CD4-positive, alpha-beta memory T cell (primary cell): ENCODE measurements around the gene ATP7A. TPM values are rescaled to one million over a fixed set of nuclear protein-coding genes. Genes with fewer than 3 reads are reported as not detected.
"Not testable (repeated sequence)": the region's sequence is repeated elsewhere in the genome, so short reads cannot be mapped to it uniquely, and the experiment has no call there.

Experiments used
- CTCF ChIA-PET: fragments of 350-600 bp; sonication (Branson Sonifier 250); formaldehyde crosslinking; loops from one replicate; lab custom pipeline; 2021; ENCODE audit warnings: inconsistent platforms; ENCODE audit not compliant: partially characterized antibody; lab: Charles Lee
- POLR2A ChIA-PET: fragments of 350-600 bp; sonication (Branson Sonifier 250); formaldehyde crosslinking; loops from one replicate; lab custom pipeline; 2021; ENCODE audit not compliant: partially characterized antibody; lab: Charles Lee
- DNase-seq, 5 donors: peaks; one replicate each; pipeline versions ENCODE4 v3.0.0 to v3.0.0-alpha.2; 2020 to 2022; ENCODE audit warnings: mixed read lengths in 1 of 5
- H3K27ac ChIP-seq: one replicate; pipeline ENCODE4 v1.7.0; 2013; ENCODE audit warnings: low read depth, low read length
- H3K27me3 ChIP-seq: 2 replicates; pipeline ENCODE4 v1.7.0; 2013; ENCODE audit warnings: mild to moderate bottlenecking, low read length, moderate library complexity; ENCODE audit not compliant: insufficient read depth
- H3K36me3 ChIP-seq: 2 replicates; pipeline ENCODE4 v1.7.0; 2013; ENCODE audit warnings: mild to moderate bottlenecking, low read length, moderate library complexity; ENCODE audit not compliant: insufficient read depth
- H3K4me1 ChIP-seq: 2 replicates; pipeline ENCODE4 v1.7.0; 2013; ENCODE audit warnings: mild to moderate bottlenecking, low read length, moderate library complexity; ENCODE audit not compliant: insufficient read depth
- H3K4me3 ChIP-seq, 2 donors: one replicate each; pipeline ENCODE4 v1.7.0; 2013; ENCODE audit warnings: low read length in 2 of 2, mild to moderate bottlenecking in 1 of 2
- H3K9me3 ChIP-seq, 2 donors: one replicate each; pipeline ENCODE4 v1.7.0; 2013; ENCODE audit warnings: low read length in 2 of 2, control low read depth in 1 of 2; ENCODE audit not compliant: control insufficient read depth in 1 of 2
- H3K27ac Mint-ChIP-seq, 7 donors: one replicate each; pipeline ENCODE4 v1.8.0; 2020 to 2021; ENCODE audit warnings: mixed read lengths in 7 of 7, mild to moderate bottlenecking in 6 of 7, inconsistent platforms in 3 of 7, moderate library complexity in 3 of 7
- H3K27me3 Mint-ChIP-seq, 2 donors: one replicate each; pipeline ENCODE4 v1.8.0; 2020 to 2021; ENCODE audit warnings: mixed read lengths in 2 of 2
- H3K36me3 Mint-ChIP-seq, 2 donors: one replicate each; pipeline ENCODE4 v1.8.0; 2020 to 2021; ENCODE audit warnings: mixed read lengths in 2 of 2, inconsistent platforms in 1 of 2, mild to moderate bottlenecking in 1 of 2
- H3K4me1 Mint-ChIP-seq, 4 donors: one replicate each; pipeline ENCODE4 v1.8.0; 2020 to 2021; ENCODE audit warnings: mixed read lengths in 4 of 4, mild to moderate bottlenecking in 1 of 4
- H3K4me3 Mint-ChIP-seq, 8 donors: one replicate each; pipeline ENCODE4 v1.8.0; 2020 to 2021; ENCODE audit warnings: mixed read lengths in 8 of 8, mild to moderate bottlenecking in 7 of 8, moderate library complexity in 6 of 8, inconsistent platforms in 3 of 8
- H3K9me3 Mint-ChIP-seq, 8 donors: one replicate each; pipeline ENCODE4 v1.8.0; 2020 to 2021; ENCODE audit warnings: mixed read lengths in 8 of 8, mild to moderate bottlenecking in 5 of 8, inconsistent platforms in 3 of 8, moderate library complexity in 1 of 8
- intact Hi-C: fragments of 100-400 bp; cut with micrococcal nuclease; formaldehyde crosslinking; loops from one replicate; pipeline ENCODE4 v1.15.1; 2023
- polyA plus RNA-seq, 2 donors: library from polyadenylated mRNA; unstranded; fragments of 300-500 nt; fragmentation: Illumina TruSeq; gene quantifications; one replicate each; pipeline ENCODE4 v1.2.3, GENCODE V29; 2021
- total RNA-seq, 2 experiments: library from RNA; stranded (reverse); gene quantifications; one replicate each; pipeline ENCODE4 v1.2.3, GENCODE V29; 2021

The ATP7A gene
- total and polyA plus RNA-seq, 4 experiments from 2014 or later, result 3.2 to 16.8 (median 10.9) TPM

DNA sequence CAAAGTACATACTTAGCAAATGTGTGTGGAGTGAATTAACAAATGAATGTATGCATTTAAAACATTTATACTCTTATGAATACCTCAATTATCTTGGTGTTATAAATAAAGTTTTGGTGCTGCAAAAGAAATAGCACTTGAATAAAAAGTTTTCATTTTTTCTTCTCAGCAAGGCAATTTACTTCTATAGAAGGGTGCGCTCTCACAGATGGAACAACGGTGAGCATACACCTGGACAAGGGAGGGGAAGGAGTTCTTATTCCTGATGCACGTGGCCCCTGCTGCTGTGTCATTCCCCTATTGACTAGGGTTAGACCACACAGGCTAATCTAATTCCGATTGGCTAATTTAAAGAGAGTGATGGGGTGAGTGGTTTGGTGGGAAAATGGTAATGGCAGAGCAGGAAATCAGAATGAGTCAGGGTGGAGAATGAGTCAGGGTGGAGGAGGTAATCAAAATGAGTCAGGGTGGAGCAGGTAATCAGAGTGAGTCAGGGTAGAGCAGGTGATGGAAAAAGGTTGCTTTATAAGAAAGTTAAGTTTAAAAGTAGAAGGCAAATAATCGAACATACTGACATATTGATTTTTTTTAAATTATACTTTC is 165.4 kb downstream of the ATP7A start:
- H3K36me3 ChIP-seq, result no peaks in the 10 kb centered on the region
- no peak overlapping the region for H3K27ac ChIP-seq
- Mint-ChIP-seq H3K36me3 (no peaks in the 10 kb centered on the region), H3K9me3 (peaks cover 0 to 30% (median 17%) of the 10 kb centered on the region in 8 donors), H3K27ac (peak overlapping the region in 1 of 7 donors; percentile 52), H3K4me3 (no peak overlapping the region), H3K27me3 (no peaks in the 10 kb centered on the region), H3K4me1 (peaks cover 0 to 3% (median 2%) of the 10 kb centered on the region in 4 donors)
- intact Hi-C loops, result no loop called here
- no peak overlapping the region for H3K4me3 ChIP-seq
- no peaks in the 10 kb centered on the region for H3K27me3 ChIP-seq
- ChIA-PET POLR2A (no interaction called here), CTCF (no interaction called here)
- no peaks in the 10 kb centered on the region for H3K9me3 ChIP-seq
- no peaks in the 10 kb centered on the region for H3K4me1 ChIP-seq
- no peak for DNase-seq

DNA sequence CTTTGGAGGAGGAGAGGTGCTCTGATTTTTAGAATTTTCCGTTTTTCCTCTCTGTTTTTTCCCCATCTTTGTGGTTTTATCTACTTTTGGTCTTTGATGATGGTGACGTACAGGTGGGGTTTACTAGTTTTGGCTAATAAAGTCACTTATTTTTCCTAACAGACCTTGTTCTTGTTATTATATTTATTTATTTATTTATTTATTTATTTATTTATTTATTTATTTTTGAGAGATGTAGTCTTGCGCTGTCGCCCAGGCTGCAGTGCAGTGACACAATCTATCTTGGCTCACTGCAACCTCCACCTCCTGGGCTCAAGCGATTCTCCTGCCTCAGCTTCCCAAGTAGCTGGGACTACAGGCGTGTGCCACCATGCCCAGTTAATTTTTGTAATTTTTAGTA is 170.9 kb downstream of the ATP7A start:
- H3K4me1 ChIP-seq, CTCF ChIA-PET, POLR2A ChIA-PET, DNase-seq, H3K27me3 Mint-ChIP-seq, H3K27ac ChIP-seq, H3K36me3 ChIP-seq, H3K4me3 ChIP-seq, H3K4me3 Mint-ChIP-seq, H3K27me3 ChIP-seq, H3K9me3 ChIP-seq, H3K4me1 Mint-ChIP-seq, H3K36me3 Mint-ChIP-seq, intact Hi-C loops: not testable (repeated sequence)
- peaks cover 0 to 13% (median 6%) of the 10 kb centered on the region in 8 donors for H3K9me3 Mint-ChIP-seq
- peak overlapping the region in 1 of 7 donors; percentile 68 for H3K27ac Mint-ChIP-seq

DNA sequence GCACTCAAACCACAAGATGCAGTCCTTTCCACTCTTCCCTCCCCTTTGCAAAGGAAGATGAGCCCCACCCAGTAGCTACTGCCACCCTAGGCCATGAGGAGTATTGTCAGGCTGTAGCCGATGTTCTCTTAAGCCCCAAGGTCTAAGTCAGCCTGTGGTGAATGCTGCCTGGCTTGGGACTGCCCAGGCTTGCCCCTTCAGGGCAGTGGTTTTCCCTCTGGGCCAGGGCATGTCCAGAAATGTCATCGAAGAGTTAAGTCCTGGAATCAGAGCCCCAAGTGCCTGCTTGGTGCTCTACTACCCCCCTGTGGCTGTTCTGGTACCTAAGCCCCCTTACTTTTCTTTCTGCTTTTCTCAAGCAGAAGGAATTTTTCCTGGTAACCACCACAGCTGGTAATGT is 181.8 kb downstream of the ATP7A start:
- DNase-seq, result no peak
- Histone ChIP-seq H3K36me3 (no peaks in the 10 kb centered on the region), H3K9me3 (no peaks in the 10 kb centered on the region), H3K4me3 (no peak overlapping the region), H3K4me1 (no peaks in the 10 kb centered on the region), H3K27ac (no peak overlapping the region), H3K27me3 (no peaks in the 10 kb centered on the region)
- POLR2A ChIA-PET, result no interaction called here
- intact Hi-C loops, result no loop called here
- H3K9me3 Mint-ChIP-seq, result peaks cover 0 to 9% (median under 1%) of the 10 kb centered on the region in 8 donors
- H3K27ac Mint-ChIP-seq, result no peak overlapping the region
- no peaks in the 10 kb centered on the region for H3K4me1 Mint-ChIP-seq
- CTCF ChIA-PET, result interaction anchor here (0.7 to 1.3 kb wide), 2 partner anchors 9 to 68 kb away, joined by 3 read pairs; no protein-coding TSS in a partner anchor
- no peaks in the 10 kb centered on the region for H3K27me3 Mint-ChIP-seq
- H3K36me3 Mint-ChIP-seq, result no peaks in the 10 kb centered on the region
- no peak overlapping the region for H3K4me3 Mint-ChIP-seq

DNA sequence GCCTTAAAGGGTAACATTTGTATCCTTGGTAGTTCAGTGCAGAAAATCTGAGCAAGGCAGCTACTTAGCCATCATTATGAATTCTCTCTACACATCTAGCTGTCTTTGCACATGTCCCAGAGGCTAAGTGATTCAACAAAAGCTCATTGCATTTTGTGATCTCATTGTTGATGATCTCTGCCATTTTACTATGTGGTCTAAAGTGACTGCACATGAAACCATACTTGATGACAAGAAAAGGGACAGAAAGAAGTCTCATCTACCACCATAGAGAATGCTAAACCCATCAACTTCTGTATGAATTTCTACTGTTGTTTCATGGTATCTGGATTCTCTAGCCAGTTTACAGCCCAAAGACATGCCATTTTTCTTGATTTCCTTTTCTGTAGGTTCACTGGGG is 187.6 kb downstream of the ATP7A start:
- Mint-ChIP-seq H3K27ac (no peak overlapping the region), H3K36me3 (no peaks in the 10 kb centered on the region), H3K4me1 (peaks cover under 1 to 7% (median 6%) of the 10 kb centered on the region in 4 donors), H3K9me3 (no peaks in the 10 kb centered on the region), H3K4me3 (no peak overlapping the region), H3K27me3 (no peaks in the 10 kb centered on the region)
- CTCF ChIA-PET, result no interaction called here
- Histone ChIP-seq H3K36me3 (no peaks in the 10 kb centered on the region), H3K27me3 (no peaks in the 10 kb centered on the region), H3K27ac (no peak overlapping the region), H3K4me3 (no peak overlapping the region), H3K4me1 (no peaks in the 10 kb centered on the region), H3K9me3 (no peaks in the 10 kb centered on the region)
- intact Hi-C loops, result no loop called here
- POLR2A ChIA-PET, result no interaction called here
- DNase-seq, result no peak

Other genes starting within 250 kb of the ATP7A start
- gene ATRX, start 124.5 kb upstream of the ATP7A start, total RNA-seq, result 100 to 1,000 TPM; 106 to 111 TPM
- 10 to 100 TPM; 24.4 to 80.4 TPM for gene ATRX, start 124.5 kb upstream of the ATP7A start, polyA plus RNA-seq
- gene MAGT1, start 15.3 kb upstream of the ATP7A start, total RNA-seq, result 10 to 100 TPM; 38.6 to 38.8 TPM
- gene MAGT1, start 15.3 kb upstream of the ATP7A start, polyA plus RNA-seq, result 10 to 100 TPM; 29.5 to 52.7 TPM
- gene COX7B, start 11.2 kb upstream of the ATP7A start, total RNA-seq, result 100 to 1,000 TPM; 115 to 126 TPM
- 100 to 1,000 TPM; 382 to 658 TPM for gene COX7B, start 11.2 kb upstream of the ATP7A start, polyA plus RNA-seq
- not detected for gene PGAM4, start 58.9 kb downstream of the ATP7A start, total RNA-seq
- gene PGAM4, start 58.9 kb downstream of the ATP7A start, polyA plus RNA-seq, result under 1 TPM in 1 of 2 donors, not detected in 1; 0.45 TPM
- 100 to 1,000 TPM; 205 to 209 TPM for gene PGK1, start 193.6 kb downstream of the ATP7A start, total RNA-seq
- 100 to 1,000 TPM; 461 to 867 TPM for gene PGK1, start 193.6 kb downstream of the ATP7A start, polyA plus RNA-seq
- gene TAF9B, start 229.0 kb downstream of the ATP7A start, total RNA-seq, result 10 to 100 TPM; 23.6 to 28.3 TPM
- gene TAF9B, start 229.0 kb downstream of the ATP7A start, polyA plus RNA-seq, result 10 to 100 TPM; 27.1 to 32.8 TPM